Ishikawa (cell line): ENCODE measurements around the gene ANTXR1.

Source experiments
- CEBPB ChIP-seq: IDR thresholded peaks from 2 replicates; pipeline ENCODE4 v1.6.1; 2012
- CREB1 ChIP-seq: IDR thresholded peaks from 2 replicates; pipeline ENCODE4 v1.6.1; 2012; ENCODE audit warnings: low read depth
- EGR1 ChIP-seq: IDR thresholded peaks from 2 replicates; pipeline ENCODE4 v1.6.1; 2012
- EP300 ChIP-seq: IDR thresholded peaks from 2 replicates; pipeline ENCODE4 v1.6.1; 2012; ENCODE audit warnings: borderline replicate concordance
- FOXM1 ChIP-seq: IDR thresholded peaks from 2 replicates; pipeline ENCODE4 v1.6.1; 2012; ENCODE audit warnings: low read depth, borderline replicate concordance
- RAD21 ChIP-seq: IDR thresholded peaks from 2 replicates; pipeline ENCODE4 v1.6.1; 2012; ENCODE audit warnings: low read depth
- REST ChIP-seq: IDR thresholded peaks from 2 replicates; pipeline ENCODE4 v1.6.1; 2012; ENCODE audit warnings: low read depth, mild to moderate bottlenecking
- TAF1 ChIP-seq: IDR thresholded peaks from 2 replicates; pipeline ENCODE4 v1.6.1; 2012; ENCODE audit warnings: low read depth, mild to moderate bottlenecking
- TCF12 ChIP-seq: IDR thresholded peaks from 2 replicates; pipeline ENCODE4 v1.6.1; 2012; ENCODE audit warnings: low read depth
- YY1 ChIP-seq: IDR thresholded peaks from 2 replicates; pipeline ENCODE4 v1.6.1; 2012; ENCODE audit warnings: low read depth
- ZBTB7A ChIP-seq: IDR thresholded peaks from 2 replicates; pipeline ENCODE4 v1.6.1; 2012; ENCODE audit warnings: low read depth
- TF ChIP-seq, protein P1 (sequence below): IDR thresholded peaks from 2 replicates; pipeline ENCODE4 v1.6.1; 2012

DNA sequence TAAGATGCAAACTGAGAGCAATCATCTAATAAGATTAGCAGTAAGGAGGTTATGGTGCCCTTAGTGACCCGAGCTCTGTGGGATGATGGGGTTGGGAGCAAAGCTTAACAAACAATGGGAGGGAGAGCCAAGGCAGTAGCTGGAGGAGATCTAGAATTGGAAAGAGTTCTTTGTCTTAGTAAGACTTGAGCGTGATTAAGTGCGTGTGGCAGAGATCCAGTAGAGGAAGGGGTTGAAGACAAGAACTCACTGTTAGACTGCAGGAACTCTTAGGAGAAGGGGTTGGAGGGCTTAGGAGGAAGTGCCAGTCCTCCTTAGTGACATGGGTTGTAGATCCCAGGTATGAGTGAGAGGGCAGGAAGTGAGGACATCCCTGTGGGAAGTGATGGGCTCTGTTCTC is 189.3 kb downstream of the ANTXR1 start:
- TF ChIP-seq TAF1 = no peak
- TF ChIP-seq FOXM1 = no peak
- no peak for TF ChIP-seq REST
- TF ChIP-seq CREB1 = no peak
- no peak for TF ChIP-seq EGR1
- no peak for TF ChIP-seq EP300
- TF ChIP-seq TCF12 = no peak
- no peak for TF ChIP-seq ZBTB7A
- TF ChIP-seq CEBPB = no peak
- TF ChIP-seq RAD21 = no peak
- no peak for TF ChIP-seq YY1
- TF ChIP-seq, protein P1, sequence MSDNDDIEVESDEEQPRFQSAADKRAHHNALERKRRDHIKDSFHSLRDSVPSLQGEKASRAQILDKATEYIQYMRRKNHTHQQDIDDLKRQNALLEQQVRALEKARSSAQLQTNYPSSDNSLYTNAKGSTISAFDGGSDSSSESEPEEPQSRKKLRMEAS = no peak
